Hepatocyte (in vitro differentiated cells): ENCODE measurements around the gene C2CD3.

ENCODE experiments used
- EZH2 ChIP-seq: fragments of 200-600 bp; sonication (generic); IDR thresholded peaks from 2 replicates; pipeline ENCODE4 v1.6.1; 2016; ENCODE audit warnings: antibody characterized with exemption, mild to moderate bottlenecking, borderline replicate concordance
- TF ChIP-seq, protein P1 (sequence below): fragments of 200-600 bp; sonication (generic); IDR thresholded peaks from 2 replicates; pipeline ENCODE4 v1.5.1; 2016; ENCODE audit warnings: antibody characterized with exemption, mild to moderate bottlenecking; ENCODE audit not compliant: poor library complexity

- TF ChIP-seq, protein P1, sequence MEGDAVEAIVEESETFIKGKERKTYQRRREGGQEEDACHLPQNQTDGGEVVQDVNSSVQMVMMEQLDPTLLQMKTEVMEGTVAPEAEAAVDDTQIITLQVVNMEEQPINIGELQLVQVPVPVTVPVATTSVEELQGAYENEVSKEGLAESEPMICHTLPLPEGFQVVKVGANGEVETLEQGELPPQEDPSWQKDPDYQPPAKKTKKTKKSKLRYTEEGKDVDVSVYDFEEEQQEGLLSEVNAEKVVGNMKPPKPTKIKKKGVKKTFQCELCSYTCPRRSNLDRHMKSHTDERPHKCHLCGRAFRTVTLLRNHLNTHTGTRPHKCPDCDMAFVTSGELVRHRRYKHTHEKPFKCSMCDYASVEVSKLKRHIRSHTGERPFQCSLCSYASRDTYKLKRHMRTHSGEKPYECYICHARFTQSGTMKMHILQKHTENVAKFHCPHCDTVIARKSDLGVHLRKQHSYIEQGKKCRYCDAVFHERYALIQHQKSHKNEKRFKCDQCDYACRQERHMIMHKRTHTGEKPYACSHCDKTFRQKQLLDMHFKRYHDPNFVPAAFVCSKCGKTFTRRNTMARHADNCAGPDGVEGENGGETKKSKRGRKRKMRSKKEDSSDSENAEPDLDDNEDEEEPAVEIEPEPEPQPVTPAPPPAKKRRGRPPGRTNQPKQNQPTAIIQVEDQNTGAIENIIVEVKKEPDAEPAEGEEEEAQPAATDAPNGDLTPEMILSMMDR, result no peak
- no peak for TF ChIP-seq EZH2
These were observed 76.4 kb downstream of the C2CD3 start for GRCh38 chr11:74094393-74094792.
